Measurements from ENCODE around the gene TALDO1. TPM values are rescaled to one million over a fixed set of nuclear protein-coding genes. Genes with fewer than 3 reads are reported as not detected.
A peak's percentile ranks its signal among the peaks of the same experiment; 100 is the strongest.

TALDO1 gene
- total RNA-seq, 4 donors from 2014 or later, result 203 to 323 (median 241) TPM

DNA sequence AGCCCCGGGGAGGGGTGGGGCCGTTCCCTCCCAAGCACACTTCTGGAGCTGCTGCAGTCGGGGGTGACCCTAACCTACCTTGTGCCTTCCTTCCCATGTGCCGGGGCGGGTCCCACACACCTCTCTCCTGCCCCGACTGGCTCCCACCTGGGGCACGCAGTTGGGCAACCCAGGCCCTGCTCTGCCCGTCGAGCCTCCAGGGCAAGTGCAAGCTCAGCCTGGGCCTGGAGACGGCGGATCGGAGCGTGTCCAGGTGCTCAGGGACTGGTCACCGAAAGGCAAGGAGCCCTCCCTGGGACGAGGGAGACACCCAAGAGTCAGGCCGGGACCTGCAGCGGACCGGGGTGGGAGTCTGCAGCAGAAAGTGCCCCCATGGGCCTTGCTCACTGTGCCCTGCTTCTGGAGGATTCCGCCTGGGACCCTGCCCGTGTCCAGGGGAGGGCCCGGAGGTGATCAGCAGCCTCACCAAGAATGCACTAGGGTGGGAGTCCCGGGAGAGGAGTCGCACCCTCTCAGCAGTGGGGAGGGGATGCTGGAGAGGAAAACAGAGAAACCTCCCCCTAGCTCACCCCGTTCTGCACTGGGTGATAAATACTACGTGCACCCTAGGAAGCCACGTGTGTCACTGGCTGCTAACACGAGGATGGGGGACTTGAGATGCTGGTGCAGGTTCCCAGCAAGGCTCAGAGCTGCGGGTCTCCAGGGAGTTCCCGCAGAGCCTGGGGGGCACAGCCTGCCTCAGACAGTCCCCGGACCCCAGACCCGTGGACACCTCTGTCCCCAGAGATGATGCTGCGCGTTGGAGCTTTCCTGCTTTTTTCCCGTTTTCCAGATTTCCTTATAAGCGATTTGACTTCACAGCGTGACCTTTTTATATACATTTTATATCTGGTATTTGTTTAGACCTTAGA is 35.3 kb downstream of the TALDO1 start:
- Histone ChIP-seq H3K27ac (no peak overlapping the region), H3K4me1 (peaks cover 0 to 29% (median 12%) of the 10 kb centered on the region in 4 donors), H3K27me3 (peaks cover 0 to under 1% of the 10 kb centered on the region in 2 donors), H3K4me3 (no peak overlapping the region), H3K9me3 (no peaks in the 10 kb centered on the region), H3K36me3 (peaks cover 0 to 57% (median 0%) of the 10 kb centered on the region in 3 donors)
- 53 to 74% methylated on average over 21 to 28 of the region's 36 CpGs for WGBS, 2 donors
- no peak for TF ChIP-seq POLR2A (IDR thresholded peaks at IDR 0.05)
- TF ChIP-seq CTCF (IDR thresholded peaks at IDR 0.05), result no peak
- TF ChIP-seq EP300 (IDR thresholded peaks at IDR 0.05), result no peak
- DNase-seq (ENCODE audit: low spot score in 2 of 2), result no peak

DNA sequence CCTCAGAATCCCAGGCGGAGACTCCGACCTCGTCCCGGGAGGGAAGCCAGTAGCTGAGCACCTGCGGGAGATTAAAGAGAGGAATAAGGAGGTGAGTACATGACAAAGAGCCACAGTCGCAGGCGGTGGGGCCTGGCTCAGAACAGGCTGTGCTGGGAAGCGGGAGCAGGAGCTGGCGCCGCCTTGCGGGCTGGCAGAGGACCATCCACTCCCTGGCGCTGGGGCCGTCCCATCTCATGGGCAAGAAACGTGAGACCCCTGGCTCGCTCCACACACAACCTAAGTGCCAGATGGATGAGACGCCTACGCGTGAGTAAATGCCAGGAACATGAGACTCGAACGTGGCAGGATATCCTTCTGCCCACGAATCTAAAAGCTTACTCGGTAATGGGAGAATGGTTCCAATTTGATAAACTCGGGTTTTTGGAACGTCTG is 36.3 kb downstream of the TALDO1 start:
- WGBS, 2 donors, result 11 to 29% methylated on average over 12 to 24 of the region's 24 CpGs
- peak in 1 of 2 donors; percentile 8 for TF ChIP-seq EP300 (IDR thresholded peaks at IDR 0.05)
- no peak for TF ChIP-seq POLR2A (IDR thresholded peaks at IDR 0.05)
- TF ChIP-seq CTCF (IDR thresholded peaks at IDR 0.05), result peak; percentile 57 to 76 (median 62)
- H3K27ac ChIP-seq, result peak overlapping the region in 3 of 4 donors; percentile 2 to 38 (median 4)
- no peak overlapping the region for H3K4me3 ChIP-seq
- H3K4me1 ChIP-seq, result peaks cover 0 to 19% (median 7%) of the 10 kb centered on the region in 4 donors
- peak; percentile 17 to 52 for DNase-seq (ENCODE audit: low spot score in 2 of 2)
- H3K36me3 ChIP-seq, result peaks cover 0 to 58% (median 0%) of the 10 kb centered on the region in 3 donors
- no peaks in the 10 kb centered on the region for H3K9me3 ChIP-seq
- H3K27me3 ChIP-seq, result peaks cover 0 to 10% of the 10 kb centered on the region in 2 donors

DNA sequence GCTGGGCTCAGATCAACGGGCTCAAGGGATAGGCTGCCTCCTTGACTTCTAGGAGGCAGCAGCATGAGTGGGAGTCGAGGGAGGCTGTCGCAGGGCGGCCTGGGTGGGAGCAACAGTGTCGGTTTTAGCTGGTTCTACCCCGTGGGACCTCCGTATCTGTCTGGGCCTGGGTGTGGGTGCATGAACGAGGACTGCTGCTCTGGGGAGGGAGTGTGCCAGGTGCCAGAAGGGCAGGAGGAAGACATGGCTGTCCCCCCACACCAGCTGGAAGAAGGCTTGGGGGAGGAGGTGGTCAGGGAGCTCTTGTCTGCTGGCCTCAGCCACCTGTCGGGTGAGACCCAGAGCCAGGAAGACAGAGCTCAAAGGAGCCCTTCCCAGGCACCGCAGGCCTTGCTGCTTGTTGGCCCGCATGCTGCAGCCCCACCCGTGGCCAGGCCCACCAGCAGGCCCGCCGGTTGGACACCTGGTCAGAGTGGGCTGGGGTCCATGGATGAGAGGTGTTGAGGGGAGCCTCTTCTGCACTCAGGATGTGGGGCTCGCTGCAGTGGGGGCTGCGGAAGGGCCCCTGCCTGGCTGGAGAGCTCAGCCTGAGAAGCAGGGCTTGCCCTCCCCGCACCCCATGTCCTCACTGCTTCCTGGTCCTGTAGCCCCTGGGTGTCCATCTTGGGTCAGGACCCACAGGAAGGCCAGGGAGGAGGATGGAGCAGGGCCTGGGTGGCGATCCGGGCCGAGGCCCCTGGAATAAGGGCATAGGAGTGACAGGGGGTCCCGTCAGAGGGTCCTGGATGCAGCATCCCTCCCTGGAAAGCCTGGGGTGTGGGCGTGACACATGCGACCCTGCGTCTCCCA is 39.2 kb downstream of the TALDO1 start:
- Histone ChIP-seq H3K9me3 (no peaks in the 10 kb centered on the region), H3K27me3 (peaks cover 0 to 33% of the 10 kb centered on the region in 2 donors), H3K27ac (no peak overlapping the region), H3K4me3 (no peak overlapping the region), H3K36me3 (peaks cover 0 to 52% (median 0%) of the 10 kb centered on the region in 3 donors), H3K4me1 (peaks cover 0 to 20% (median 6%) of the 10 kb centered on the region in 4 donors)
- no peak for TF ChIP-seq POLR2A (IDR thresholded peaks at IDR 0.05)
- no peak for TF ChIP-seq CTCF (IDR thresholded peaks at IDR 0.05)
- TF ChIP-seq EP300 (IDR thresholded peaks at IDR 0.05), result no peak
- WGBS, 2 donors, result 69 to 74% methylated on average over 18 to 21 of the region's 24 CpGs
- no peak for DNase-seq (ENCODE audit: low spot score in 2 of 2)

DNA sequence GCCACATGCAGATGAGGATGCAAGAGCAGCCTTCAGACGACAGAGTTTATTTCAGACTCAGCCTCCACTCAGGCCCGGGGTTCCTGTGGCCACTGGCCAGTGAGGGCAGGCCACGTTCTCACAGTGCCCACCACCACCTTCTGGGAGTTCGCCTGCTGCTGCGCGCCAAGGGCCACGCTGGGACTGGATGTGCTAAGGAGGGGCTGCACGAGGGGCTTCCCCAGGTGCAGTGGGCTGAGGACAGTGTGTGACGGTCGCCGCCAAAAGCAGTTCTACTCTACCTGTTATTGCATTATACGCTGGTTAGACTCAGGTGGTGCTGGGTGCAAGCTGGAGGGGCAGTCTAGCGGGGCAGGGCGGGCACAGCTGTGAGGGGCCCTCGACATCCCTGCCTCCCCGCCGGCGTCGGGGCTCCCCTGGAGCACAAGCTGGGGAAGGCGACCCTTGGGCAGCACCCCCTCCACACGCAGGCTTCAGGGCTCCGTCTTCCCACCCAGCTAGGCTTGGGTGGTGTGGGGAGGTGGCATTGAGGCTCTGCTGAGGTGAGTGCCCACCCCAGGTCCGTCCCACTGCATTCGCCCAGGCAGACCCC is 39.9 kb downstream of the TALDO1 start:
- Histone ChIP-seq H3K27ac (no peak overlapping the region), H3K9me3 (no peaks in the 10 kb centered on the region), H3K4me3 (no peak overlapping the region), H3K36me3 (peaks cover 0 to 52% (median 0%) of the 10 kb centered on the region in 3 donors), H3K27me3 (peaks cover 0 to 33% of the 10 kb centered on the region in 2 donors), H3K4me1 (peaks cover 0 to 20% (median 6%) of the 10 kb centered on the region in 4 donors)
- WGBS, 2 donors, result 83 to 94% methylated on average over 3 to 18 of the region's 24 CpGs
- DNase-seq (ENCODE audit: low spot score in 2 of 2), result no peak
- no peak for TF ChIP-seq EP300 (IDR thresholded peaks at IDR 0.05)
- TF ChIP-seq POLR2A (IDR thresholded peaks at IDR 0.05), result no peak
- TF ChIP-seq CTCF (IDR thresholded peaks at IDR 0.05), result no peak
